Measurements from ENCODE around the gene SYNDIG1.

SYNDIG1 gene

DNA sequence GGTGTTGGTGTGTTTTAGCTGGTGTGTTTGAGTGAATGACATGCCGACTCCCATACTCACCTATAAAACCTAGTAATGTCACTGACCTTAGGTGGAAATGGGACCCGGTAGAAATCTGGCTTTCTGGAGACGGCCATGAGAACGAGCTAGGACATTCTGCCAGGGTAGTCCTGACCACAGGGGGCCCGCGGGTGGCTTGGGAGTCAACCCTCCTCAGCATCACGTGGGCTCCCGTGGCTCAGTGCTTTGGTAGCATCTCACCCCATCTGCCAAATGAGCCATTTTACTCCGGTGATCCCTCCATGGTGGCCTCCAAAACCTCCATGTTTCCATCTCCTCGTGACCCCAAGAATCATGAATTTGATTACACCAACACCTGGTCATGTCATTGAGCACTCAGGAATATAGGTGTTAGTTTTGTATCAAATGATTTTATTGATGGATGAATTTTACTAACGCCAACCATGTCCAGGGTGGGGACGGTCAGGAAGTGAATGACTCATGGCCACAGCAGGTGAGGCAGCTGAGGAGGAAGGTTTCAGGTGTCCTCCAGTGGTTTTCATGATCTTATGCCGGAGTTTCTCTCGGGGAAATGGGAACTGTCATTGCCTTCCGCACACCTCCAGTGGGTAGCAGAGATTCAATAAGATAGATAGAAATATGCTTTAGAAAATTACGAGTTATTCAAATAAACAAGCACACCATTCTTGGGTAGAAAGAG is 195.0 kb downstream of the SYNDIG1 start:
- DNase-seq = no peak

DNA sequence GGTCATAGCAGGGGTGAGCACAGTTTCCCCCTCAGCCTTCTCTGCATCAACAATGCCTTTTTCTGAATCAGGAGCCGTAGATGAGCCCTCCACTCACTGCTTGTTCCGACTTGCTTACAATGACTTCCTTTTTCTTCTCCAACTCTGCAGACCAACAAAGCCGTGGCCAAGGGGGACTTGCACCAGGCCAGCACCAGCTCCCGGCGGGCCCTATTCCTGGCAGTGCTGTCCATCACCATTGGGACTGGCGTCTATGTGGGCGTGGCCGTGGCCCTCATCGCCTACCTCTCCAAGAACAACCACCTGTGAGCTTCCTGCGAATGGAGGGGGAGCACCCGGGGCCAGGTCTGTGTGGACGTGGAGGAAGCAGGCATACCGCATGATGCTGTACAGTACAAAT is 195.8 kb downstream of the SYNDIG1 start:
- no peak for DNase-seq

DNA sequence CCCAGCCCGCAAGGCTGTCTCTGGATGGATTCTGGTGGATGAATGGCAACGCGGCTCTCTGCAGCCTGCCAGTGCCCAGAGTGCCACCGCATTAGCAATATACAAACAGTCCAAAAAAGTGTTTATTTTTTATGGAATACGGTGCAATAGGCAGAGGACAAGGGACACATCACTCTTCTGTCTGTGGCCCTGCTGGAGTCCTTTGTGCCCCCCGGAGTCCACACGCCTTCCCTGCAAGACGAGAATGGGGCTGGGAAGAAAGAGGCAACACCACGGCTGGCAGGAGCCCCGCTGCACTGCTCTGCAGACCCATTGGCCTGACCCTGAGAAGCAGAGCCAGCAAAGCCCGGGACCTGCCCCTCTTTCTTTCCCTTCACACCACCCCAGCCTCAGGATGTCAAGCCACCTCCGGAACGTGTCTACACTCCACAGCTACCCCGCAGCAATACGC is 196.3 kb downstream of the SYNDIG1 start:
- no peak for DNase-seq

DNA sequence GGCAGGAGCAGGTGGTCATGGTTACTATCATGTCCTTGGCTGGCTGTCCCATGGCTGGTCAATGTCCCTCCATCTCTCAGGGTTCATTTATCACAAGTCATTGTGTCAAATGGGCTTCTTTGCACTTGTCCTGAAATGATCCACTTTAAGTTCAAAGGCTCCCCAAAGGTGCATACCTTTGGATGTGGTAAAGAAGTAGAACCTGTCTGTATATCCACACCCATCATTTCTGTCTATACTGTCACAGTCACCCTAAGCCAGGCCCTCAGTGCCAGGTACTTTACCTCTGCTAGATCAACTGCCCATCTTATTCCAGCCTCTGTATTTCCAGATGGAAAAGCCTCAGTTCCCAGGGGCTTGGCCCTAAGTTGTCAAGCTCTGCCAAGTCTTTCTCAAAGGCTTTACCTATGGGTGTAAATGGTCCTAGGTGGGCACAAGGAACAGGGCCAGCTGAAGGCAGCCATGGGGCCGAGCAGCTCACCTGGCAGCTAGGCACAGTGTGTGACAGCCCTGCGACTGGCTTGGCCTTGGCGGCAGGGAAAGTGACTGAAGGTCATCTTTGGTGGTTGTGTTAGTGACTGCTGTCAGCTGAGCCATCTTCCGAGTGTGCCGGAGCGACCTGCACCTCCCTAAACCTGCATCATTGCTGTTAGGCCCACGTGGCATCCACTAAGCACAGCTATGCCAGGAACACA is 198.4 kb downstream of the SYNDIG1 start:
- no peak for DNase-seq

DNA sequence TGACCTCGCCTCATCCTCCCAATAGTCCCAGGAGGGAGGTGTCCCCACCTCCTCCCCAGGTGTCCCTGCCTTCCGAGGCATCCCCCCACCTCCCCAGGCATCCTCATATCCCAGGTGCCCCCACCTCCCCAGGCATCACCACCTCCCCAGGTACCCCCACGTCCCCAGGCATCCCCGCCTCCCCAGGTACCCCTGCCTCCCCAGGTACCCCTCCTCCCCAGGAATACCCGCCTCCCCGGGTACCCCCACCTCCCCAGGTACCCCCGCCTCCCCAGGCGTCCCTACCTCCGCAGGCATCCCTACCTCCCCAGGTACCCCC is 198.9 kb downstream of the SYNDIG1 start:
- no peak for DNase-seq

DNA sequence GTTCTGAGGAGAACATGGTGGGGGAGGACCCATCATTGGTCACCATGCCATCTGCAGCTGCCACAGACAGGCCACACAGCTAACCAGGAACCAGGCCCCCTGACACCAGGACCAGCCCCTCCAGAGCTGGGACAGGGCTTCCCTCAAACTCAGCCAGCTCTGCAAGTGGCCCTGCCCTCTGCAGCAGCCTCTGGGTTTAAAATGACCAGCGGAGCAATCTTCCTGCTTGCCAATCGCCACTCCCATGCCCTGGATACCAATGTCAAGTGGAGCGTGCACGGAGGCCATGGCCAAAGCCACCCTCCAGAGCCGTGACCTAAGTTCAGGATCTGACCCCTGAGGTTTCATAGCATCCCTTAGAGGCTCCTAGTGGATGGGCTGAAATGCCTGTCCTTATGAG is 199.4 kb downstream of the SYNDIG1 start:
- DNase-seq = no peak

DNA sequence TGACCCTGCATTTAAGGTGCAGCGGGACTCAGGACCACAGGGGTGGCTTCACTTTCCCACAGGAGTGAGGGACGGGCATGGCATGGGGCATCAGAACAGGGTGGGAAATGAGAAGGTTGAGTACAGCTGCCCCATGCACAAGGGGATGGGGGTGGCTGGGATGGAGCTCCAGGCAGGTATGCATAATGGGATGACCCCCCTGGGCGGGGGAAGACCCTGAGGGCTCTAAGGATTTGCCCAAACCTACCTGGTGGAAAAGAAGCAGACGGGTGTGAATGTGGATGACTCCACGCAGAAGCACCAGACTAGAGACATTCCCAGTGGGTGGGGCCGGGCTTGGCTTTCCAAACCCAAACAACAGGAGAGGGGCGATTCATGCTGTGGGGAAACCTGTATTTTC is 200.3 kb downstream of the SYNDIG1 start:
- DNase-seq = no peak

DNA sequence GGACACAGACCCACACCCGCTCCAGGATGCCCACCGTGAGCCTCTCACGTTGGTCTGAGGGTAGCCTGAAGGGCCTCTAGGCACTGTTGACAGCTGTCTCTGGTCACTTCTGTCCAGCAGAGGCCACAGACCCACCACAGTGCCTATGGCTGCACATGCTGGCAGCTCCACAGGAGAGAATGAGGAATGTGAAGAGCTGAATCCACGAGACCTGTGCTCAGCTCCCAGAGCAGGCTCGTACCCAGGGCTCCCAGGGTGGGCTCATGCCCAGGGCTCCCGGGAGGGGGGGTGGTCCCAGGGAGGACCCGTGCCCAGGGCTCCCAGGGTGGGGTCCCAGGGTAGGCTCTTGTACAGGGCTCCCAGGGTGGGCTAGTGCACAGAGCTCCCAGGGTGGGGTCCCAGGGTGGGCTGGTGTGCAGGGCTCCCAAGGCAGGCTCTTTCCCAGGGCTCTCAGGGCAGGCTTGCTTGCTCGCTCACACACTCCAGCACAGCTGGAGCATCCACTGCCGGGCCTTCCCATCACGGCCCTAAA is 201.0 kb downstream of the SYNDIG1 start:
- no peak for DNase-seq

DNA sequence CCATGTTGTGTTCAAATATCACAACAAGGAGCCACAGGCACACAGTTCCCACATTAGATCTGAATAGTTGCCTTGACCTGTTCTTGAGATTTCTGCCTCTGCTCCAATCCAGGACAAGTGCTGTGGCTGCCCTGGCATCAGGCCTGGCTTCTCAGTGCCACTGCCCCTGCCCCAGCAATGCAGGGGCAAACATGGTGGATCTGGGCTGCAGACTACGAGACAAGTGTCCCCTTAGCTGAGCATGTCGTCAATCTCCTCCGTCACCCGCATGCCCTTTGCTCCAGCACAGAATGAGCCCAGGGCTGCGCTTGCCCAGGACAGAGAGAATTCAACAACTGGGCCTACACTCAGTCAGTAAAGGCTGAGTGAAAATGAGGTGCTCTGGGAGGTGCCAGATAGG is 201.6 kb downstream of the SYNDIG1 start:
- no peak for DNase-seq

DNA sequence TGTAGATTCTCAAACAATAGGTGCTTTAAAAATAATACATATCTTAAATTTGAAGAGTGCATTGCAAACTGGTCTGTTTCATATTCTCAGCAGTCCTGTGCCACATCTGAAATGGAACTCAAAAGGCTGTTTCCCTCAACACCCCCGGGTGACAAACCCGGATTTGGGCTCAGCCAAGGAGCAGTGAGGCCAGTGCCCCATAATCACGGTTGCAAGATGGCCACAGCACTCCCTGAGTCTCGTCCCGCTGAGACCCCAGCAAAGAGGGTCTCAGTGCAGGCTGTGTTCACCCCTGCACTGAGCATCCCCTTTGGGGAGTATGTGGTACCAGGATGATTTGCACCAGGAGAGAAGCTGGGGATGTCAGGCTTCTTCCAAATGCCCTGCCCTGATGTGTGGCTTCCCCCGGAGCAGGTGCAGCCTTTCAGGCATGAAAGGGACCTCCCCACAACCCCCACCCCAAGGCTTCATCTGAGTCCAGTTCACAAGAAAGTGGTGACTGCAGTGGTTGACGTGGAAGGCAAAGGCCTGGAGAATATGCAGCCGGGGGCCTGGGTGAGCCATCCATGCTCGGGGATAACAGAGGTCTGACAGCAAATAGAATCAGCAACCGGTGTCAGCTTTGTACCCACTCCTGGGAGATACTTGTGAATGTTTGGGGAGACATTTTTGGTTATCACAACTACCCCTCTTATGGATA is 202.9 kb downstream of the SYNDIG1 start:
- no peak for DNase-seq

DNA sequence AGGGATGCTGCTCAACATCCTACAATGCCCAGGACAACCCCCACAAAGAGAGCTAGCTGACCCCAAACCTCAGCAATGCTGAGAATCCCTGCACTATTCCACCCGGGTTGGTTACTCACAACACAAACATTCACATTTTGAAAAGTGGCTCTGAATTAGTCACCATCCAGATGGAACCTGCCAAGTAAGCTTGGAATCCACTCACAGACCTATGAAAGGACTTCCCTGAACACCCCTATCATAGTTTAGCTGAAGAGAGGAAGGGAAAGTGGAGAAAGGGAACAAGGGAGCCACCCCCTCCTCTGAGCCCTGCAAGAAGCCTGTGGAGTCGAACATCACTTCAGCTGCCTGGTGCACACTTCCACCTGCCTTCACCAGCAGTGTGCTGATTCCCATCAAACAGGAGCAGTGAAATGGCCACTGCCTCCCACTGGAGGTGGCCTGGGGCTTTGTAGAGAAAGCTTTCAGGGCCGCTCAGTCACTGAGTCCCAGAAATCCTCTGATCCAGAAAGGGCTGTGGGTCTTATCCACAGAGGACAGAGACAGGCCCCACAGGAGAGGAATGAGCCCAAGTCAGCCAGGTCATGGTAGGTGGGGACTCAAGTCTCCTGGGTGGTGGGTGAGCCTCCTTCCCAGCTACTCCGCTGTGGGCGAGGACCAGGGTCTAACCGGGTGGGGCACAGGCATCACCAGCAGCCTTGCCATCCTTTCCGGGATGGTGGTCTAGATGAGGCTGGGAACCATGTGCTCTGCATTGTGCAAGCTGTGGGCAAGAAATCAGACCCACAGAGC is 203.7 kb downstream of the SYNDIG1 start:
- DNase-seq = no peak

DNA sequence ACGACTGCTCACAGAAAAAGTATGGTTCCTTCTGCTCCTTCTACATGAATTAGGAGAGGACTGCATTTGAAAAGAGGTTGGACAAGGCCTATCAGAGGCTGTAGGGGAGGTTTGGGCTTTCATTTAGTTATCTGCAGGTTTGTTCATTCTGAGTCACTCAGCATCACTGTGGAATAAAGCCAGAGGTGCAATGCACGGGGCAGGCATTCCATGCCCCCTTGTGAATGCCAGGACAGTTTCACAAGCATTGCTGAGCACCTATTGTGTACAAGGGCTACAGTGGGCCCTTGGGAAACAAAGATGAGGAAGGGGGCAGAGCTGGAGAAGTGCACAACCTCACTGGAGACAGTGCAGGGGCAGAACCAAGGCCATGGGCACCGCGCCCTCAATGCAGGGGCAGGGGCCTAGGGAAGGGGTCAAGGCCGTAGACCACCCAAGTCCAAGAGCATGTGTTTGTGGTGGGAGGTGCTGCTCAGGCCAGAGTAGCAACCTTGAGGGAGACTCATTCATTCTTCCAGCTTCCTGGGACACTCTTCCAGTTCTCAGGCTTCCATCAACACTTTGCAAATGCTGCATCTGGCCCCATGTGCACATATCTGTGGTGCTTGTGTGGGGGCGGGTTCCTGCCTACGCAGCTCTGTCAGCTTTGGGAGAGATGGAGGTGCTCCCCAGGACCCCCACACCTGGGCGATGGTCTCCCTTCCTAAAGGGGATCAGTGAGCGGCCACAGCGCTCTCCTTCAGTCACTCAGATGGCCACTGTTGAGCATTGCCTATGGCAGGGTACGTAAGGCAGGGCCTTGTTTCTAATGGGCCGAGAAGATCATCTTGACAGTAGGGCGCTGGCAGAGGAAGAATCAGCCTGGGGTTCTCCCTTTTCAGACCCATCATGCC is 204.5 kb downstream of the SYNDIG1 start:
- DNase-seq = no peak

DNA sequence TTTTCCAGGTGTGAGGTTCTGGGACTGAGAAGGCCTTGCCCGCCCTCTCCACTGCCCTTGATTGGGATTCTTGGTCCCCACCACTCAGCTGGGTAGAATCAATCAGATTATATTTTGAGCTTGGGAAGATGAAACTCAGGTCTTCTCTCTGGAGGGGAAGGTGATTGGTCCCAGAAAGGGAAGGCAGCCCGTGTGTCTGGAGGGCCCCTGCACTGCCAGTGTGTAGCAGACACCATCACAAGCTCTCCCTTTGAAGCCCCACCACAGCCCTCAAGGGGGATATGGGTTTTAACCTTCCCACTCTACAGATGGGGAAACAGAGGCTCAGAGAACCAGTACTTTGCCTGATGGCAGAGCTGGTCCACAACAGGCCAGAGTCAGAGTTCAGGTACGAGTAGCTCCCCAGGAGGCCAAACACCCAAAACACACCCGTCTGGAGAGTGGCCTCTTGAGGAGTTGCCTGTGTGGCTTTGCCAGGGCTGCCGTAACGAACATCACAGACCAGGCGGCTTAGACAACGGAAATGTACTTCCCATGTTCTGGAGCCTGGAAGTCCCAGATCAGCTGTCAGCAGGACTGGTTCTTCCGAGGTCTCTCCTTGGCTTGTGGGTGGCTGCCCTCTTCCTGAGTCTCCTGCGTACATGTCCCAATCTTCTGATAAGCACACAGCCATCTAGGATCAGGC is 205.6 kb downstream of the SYNDIG1 start:
- DNase-seq = no peak

DNA sequence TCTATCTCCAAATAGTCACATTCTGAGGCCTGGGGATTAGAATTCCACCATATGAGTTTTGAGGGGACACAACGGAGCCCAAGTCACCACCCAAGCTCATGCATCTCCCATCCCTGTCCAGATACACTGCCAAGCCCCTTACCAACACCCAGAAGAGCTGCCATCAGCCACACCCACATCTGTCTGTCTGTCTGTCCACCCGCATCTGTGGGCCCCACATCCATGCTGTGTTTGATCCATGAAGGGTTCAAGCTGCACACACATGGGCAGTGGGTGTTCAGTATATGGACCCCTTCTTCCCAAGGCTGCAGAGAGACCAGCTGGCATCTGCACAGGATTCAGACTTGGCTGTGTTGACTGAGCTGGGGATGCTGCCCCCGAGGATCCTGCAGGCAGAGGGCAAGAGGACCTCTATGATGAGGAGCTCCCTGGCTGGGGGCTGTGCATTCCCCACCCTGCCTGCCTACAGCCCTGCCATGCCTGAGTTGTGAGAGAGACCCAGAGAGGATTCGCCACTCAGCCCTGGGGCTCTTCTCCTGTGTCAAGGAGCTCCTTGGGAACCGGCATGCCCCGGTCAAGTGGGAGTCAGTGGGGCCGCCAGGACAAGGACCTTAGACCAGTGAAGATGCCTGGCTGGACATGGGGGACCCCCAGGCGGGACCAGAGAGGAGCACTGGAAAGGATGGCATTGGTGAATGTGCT is 206.4 kb downstream of the SYNDIG1 start:
- no peak for DNase-seq

DNA sequence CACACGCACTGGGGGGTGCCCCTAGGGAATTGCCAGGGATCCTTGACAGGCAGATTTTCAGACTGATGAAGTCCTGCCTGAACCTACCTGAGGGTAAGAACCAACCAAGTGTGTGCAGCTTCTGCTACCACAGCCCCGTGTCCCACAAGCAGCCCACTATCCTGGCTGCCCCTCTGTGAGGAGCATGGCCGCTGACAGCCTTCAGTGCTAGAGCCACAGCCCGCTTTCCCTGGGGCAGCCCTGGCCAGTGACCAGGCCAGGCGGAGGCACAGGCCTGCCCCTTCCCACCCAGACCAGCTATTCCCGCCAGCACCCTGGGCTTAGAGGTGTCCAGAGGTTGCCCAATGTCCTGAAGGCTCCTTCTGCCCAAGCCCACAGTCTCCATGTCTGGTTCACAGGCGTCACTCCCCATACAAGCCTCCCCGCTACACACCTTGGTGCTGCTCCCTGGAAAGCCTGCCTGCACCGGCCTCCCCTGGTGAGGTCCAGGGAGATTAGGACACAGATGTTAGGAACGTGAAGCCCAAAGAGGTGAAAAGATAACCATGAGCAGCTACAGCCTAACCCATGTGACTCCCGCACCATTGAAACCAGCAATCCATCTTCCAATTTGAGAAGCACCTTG is 207.0 kb downstream of the SYNDIG1 start:
- no peak for DNase-seq

DNA sequence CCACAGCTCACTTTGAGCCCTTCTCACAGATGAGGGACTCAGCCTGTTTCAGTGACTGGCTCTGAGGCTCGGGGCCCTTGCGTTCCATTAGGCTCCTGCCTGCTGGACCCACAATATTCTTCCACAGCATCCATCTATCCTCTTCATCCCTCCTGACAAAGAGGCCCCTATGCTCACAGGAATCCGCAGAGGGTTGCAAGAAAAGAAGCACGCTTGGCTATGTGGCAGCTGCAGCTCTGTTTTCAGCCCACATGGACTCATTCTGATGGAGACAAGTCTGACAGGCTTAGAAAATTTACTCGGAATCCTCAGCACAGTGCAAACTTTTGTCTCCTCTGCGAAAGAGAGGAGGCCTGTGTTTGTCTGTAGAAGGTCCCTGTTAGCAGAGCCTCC is 207.5 kb downstream of the SYNDIG1 start:
- no peak for DNase-seq

DNA sequence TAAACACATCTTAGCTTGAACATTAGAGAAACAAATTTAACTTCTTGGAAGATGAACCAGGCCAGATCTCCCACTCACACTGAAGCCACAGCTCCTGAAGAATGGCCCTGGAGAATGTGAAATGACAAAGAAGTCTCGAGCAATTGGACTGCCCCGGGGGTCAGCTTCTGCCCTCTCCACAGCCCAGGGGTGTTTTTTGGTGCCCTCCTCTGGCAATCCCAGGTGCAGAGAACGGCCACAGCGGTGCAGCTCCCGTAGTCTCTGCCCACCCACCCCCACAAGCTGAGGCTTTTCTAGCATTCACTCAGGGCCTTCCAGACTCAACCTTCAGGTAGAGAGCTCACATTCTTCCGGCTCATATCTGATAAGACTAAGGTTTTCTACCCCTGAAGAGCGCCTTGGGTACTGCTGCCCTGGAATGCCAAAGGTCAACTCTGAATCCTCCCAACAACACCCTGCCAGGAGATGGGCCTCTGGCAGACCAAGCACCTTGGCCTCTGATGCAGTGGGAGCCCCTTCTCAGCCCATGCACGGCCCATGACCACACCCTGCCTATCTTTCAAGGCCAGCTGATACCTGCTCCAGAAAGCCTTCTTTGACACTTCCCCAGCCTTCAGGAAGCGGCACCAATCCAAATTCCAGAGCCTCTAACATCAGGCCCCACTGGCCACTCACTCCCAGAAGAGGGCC is 208.3 kb downstream of the SYNDIG1 start:
- DNase-seq = no peak

DNA sequence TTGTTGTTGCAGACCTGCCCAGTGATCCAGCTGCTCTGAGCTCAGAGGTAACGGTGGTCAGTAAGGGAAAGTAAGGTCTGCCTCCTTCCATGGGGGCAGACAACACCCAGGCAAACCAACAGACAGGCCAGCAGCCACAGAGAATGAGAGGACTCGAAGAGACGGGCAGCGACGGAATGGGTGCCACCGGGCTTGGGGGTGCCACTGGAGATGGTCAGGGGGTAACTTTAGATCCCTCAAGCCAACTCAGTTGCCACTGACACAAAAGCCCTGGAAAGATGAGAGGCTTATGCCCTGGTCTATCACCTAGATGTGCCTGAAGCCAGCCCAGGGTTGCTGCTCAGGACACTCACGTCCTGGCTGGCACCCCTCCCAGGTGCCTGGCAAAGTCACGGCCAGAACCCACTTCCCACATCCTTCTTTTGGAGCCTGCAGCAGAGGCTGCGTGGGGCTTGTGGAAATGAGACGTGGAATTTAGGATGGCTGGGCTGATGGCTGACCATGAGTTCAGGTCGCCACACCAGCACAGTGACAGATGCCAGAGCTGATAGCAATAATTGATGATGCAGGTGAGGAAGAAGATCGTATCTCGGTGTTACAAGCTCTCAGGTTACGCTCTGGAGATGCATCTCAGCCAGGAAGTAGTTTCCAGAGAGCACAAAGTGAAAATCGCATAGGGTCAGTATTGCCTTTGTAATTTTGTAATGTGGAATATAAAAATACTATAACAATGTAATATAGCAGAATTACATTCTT is 209.1 kb downstream of the SYNDIG1 start:
- DNase-seq = no peak
